ENCODE measurements around the gene OXA1L.
"Not testable (repeated sequence)": the region's sequence is repeated elsewhere in the genome, so short reads cannot be mapped to it uniquely, and the experiment has no call there.

OXA1L gene

GRCh38 chr14:22801716-22802115 lies 35.2 kb downstream of the OXA1L start:
- DNase-seq = no peak

- DNase-seq = no peak
Observed at GRCh38 chr14:22802860-22803686, 36.6 kb downstream of the OXA1L start.

DNA sequence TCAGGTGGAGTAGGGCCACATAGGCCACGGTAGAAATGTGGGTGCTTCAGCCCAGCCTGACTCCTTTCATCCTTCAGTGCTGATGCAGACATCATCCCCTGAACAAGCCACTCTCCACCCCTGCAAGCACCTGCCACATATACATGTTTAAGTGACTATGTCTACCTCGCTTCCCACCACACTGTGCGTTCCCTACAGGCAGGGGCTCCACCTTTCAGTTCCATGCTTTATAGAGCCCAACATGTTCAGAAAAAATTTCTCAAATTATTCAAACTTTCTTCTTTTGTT lies 37.1 kb downstream of the OXA1L start:
- no peak for DNase-seq

DNA sequence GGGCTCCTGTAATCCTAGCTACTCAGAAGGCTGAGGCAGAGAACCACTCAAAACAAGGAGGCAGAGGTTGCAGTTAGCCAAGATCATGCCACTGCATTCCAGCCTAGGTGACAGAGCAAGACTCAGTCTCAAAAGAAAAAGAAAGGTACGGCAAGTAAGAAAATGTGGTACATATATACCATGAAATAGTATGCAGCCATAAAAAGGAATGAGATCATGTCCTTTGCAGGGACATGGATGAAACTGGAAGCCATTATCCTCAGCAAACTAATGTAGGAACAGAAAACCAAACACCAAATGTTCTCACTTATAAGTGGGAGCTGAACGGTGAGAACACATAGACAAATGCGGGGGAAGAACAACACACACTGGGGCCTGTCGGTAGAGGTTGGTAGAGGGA lies 38.7 kb downstream of the OXA1L start:
- DNase-seq = not testable (repeated sequence)

DNA sequence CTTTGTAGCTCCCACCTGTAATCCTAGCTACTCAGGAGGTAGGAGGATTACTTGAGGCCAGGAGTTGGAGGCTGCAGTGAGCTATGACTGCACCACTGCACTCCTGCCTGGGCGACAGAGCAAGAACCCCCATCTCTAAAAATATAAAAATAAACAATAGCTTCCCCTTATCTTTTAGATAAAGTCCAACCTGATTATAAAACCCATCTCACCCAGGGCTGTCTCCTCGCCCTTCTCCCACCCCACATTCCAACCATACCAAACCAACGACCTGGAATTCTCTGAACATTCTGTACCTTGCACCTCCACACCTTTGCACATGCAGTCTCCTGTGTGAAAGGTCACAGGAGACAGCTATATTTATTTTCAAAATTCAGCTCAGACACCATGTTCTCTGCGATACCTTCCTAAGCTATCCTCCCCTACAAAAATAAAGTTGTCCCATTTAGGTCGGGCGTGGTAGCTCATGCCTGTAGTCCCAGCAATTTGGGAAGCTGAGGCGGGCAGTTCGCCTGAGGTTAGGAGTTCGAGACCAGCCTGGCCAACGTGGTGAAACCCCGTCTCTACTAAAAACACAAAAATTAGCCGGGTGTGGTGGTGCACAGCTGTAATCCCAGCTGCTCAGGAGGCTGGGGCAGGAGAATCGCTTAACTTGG lies 41.1 kb downstream of the OXA1L start:
- no peak for DNase-seq

- no peak for DNase-seq
Observed at GRCh38 chr14:22808388-22809209, 42.1 kb downstream of the OXA1L start.

DNA sequence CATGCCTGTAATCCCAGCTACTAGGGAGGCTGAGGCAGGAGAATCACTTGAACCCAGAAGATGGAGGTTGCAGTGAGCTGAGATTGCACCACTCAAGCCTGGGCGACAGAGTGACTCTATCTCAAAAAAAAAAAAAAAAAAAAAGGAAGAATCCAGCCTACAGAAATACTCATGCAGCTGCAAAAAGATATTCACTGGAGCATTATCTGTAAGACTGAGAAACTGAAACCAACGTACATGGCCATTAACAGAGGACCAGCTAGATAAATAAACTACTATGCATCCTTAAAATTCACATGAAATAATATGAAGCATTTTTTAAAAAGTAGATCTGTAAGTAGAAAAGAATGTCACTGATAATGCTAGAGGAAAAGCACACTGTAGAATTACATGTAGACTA lies 45.2 kb downstream of the OXA1L start:
- DNase-seq = no peak

- DNase-seq = no peak
Observed at GRCh38 chr14:22812744-22813143, 46.3 kb downstream of the OXA1L start.

- DNase-seq = no peak
Observed at GRCh38 chr14:22813145-22813544, 46.7 kb downstream of the OXA1L start.

- DNase-seq = no peak
Observed at GRCh38 chr14:22814373-22814772, 47.9 kb downstream of the OXA1L start.

DNA sequence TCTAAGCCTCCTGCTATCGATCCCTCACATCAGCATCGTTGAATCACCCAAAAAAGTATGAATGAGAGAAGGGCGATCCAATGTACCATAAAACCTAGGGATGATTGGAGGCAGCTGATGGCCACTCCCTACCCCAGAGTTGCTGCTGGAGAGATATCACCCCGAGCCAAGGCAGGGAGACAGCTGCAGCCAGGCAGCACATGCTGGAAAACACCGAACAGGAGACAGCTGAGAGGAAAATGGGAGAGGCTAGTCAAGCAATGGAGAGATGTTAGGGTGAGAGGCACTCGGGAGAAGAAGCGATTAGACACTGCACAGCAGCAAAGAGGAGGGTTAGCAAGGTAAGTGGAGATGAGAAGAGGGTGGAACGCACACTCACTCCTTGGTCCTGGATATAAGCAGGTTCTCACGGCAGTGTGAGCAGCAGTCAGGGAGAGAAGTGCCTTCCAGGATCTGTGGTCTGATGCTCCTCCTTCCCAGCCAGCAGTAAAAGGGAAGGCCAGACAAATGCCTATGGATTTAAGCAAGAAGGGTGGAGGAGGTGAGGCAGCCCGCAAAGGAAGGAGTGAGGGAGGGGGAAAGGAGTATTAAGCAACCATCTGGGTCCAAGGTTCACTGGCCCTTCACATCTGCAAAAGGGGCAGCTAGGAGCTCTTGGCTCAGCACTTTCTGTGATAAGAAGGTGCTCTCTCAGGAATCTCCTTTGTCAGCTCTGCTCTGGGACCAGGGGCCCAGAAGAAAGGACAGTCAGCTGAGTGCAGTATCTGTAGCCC lies 48.6 kb downstream of the OXA1L start, which contains the start of gene SLC7A7:
Gene SLC7A7, minus strand, starts transcription at position 495 of the 773 bp plus-strand sequence. CDS start 2,037 bp downstream, outside the sequence.
- no peak for DNase-seq

DNA sequence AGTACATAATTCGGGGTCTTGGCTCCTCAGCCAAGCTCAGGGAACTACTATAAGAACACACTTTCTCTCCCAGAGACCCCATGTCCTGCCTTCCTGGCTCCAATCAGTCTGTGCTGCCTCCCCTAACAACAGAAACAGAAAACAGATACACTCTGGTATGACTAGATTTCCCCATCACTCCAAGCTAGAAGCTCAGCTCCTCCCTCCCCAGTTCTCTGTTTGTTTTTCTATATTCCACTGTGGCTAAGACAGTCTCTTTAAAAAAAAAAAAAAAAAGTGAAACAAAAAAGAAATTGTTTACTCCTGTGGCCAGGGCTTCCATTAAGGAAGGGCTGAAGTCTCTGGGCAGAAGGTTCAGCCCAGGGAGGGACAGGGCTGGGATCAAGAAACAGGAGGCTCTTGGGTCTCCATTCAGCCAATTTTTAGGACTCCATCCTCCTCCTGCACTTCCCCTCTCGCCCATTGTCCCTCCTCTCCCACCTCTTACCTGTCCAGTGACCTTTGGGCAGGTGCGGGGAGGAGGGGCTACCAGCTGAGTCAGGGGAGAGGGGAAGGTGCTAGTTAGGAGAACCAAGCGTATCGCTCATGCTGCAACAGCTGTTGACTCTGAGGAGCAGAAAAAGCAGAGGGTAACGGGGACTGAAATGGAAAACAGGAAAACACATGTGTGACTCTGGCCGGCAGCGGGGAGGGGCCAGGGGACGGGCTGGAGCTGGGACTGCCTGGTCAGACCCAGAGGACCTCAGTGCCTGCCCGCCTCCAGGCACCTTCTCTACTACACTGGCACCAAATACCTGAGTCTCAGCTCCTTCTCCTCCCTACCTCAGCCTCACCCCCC lies 52.9 kb downstream of the OXA1L start:
- DNase-seq = no peak

DNA sequence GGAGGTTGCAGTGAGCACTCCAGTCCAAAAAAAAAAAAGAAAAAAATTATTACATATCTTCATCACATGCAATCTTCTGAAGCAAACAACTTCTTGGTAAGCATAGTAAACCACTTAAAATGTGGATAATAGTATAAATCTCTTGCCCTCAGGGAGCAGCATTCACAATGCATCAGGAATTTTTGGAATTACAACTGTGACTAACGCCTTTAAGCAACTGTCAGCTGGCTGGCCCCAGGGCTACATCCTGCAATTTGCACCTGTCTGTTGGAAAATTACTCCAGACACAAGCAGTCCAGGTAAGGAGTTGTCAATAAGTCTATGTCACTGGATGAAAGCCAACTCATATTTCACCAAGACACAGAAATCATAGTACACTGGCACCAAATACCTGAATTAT lies 54.2 kb downstream of the OXA1L start:
- no peak for DNase-seq

- no peak for DNase-seq
Observed at GRCh38 chr14:22821193-22822015, 54.9 kb downstream of the OXA1L start.

DNA sequence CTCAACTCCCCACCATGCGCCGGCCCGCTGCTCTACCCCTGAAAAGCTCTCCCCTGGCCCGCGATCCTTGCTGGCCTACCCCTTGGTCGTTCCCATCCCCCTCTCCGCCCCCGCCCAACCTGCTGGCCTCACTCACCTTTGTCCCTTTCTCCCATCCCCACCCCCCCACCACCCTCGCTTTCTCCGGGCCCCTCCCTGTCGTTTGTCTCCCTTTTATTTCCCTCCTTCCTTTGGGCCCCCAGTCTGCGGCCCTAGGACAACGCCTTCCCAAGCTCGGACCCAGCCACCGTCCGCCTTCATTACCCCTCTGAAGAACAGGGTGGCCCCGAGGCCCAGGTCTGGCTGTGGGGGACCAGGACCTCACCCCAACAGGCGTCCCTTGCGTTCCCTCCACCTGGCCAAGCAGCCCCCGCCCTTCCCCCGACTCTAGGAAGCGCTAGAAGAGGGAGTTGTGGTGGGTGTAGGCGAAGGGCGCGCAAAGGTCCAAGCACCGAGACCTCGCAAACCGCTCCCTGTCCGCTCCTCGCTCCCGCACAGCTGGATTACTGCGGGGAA lies 55.6 kb downstream of the OXA1L start:
- DNase-seq = no peak
